ENCODE results near the gene TMBIM1. TPM values are rescaled to one million over a fixed set of nuclear protein-coding genes. Genes with fewer than 3 reads are reported as not detected.

The TMBIM1 gene
- total RNA-seq, 2 donors from 2014 or later: 273 to 375 TPM

- Histone ChIP-seq H3K9me3 (no peaks in the 10 kb centered on the region), H3K27me3 (no peaks in the 10 kb centered on the region), H3K4me3 (no peak overlapping the region), H3K9ac (ENCODE audit: low read depth in 2 of 2, low read length in 2 of 2) (no peak overlapping the region), H3K27ac (peak overlapping the region; percentile 67), H3K4me1 (peaks cover 27% of the 10 kb centered on the region), H3K36me3 (peaks cover 4% of the 10 kb centered on the region)
- no peak for TF ChIP-seq CTCF (IDR thresholded peaks at IDR 0.05)
- intact Hi-C loops (cut with DNase I): loop anchor here (5.0 kb wide), 1 partner anchor 43 kb away; the partner anchor contains the start of gene ARPC2
- no peak for DNase-seq
Observed at GRCh38 chr2:218260166-218260565, 32.1 kb downstream of the TMBIM1 start.

GRCh38 chr2:218259099-218259961 is 33.0 kb downstream of the TMBIM1 start:
- peak overlapping the region in 1 of 2 donors; percentile 58 for H3K9ac ChIP-seq (ENCODE audit: low read depth in 2 of 2, low read length in 2 of 2)
- intact Hi-C loops (cut with DNase I): loop anchor here (5.0 kb wide), 1 partner anchor 72 kb away; no protein-coding TSS in a partner anchor
- H3K27ac ChIP-seq: peak overlapping the region; percentile 67
- peaks cover 13% of the 10 kb centered on the region for H3K36me3 ChIP-seq
- no peak for DNase-seq
- H3K4me1 ChIP-seq: peaks cover 19% of the 10 kb centered on the region
- no peak overlapping the region for H3K4me3 ChIP-seq
- no peak for TF ChIP-seq CTCF (IDR thresholded peaks at IDR 0.05)
- H3K27me3 ChIP-seq: no peaks in the 10 kb centered on the region
- H3K9me3 ChIP-seq: no peaks in the 10 kb centered on the region

DNA sequence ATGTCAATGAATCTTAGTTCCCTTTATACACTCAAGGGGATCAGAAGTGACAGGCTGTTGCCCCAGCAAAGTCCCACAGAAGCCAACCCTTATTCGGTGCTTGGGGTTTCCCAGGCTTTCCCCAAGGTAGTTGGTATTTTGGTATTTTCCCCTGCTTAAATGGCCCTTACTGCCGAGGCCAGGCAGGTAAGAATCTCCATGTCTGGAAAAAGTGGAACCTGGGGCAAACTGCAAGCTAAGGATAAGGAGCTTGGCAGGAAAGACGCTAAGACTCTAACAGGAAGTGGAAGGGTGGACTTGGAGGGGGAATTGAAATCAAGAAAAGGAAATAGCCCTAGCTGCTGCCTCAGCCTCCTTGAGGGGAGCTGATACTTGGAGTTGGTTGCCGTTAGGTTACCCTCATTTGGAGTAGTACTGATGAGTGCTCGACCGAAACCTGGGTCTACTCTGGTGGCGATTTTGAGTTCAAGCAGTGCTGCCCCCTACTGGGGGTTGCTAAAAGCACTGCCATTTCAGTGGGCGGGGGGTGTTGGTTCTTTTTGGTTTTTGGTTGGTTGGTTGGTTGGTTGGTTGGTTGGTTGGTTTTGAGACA is 34.8 kb downstream of the TMBIM1 start:
- intact Hi-C loops (cut with DNase I): loop anchor here (5.0 kb wide), 1 partner anchor 70 kb away; no protein-coding TSS in a partner anchor
- H3K9me3 ChIP-seq: no peaks in the 10 kb centered on the region
- no peaks in the 10 kb centered on the region for H3K27me3 ChIP-seq
- H3K4me1 ChIP-seq: peaks cover 7% of the 10 kb centered on the region
- no peak overlapping the region for H3K9ac ChIP-seq (ENCODE audit: low read depth in 2 of 2, low read length in 2 of 2)
- no peak for DNase-seq
- no peak overlapping the region for H3K4me3 ChIP-seq
- H3K36me3 ChIP-seq: peaks cover 25% of the 10 kb centered on the region
- H3K27ac ChIP-seq: peak overlapping the region; percentile 11
- TF ChIP-seq CTCF (IDR thresholded peaks at IDR 0.05): no peak

DNA sequence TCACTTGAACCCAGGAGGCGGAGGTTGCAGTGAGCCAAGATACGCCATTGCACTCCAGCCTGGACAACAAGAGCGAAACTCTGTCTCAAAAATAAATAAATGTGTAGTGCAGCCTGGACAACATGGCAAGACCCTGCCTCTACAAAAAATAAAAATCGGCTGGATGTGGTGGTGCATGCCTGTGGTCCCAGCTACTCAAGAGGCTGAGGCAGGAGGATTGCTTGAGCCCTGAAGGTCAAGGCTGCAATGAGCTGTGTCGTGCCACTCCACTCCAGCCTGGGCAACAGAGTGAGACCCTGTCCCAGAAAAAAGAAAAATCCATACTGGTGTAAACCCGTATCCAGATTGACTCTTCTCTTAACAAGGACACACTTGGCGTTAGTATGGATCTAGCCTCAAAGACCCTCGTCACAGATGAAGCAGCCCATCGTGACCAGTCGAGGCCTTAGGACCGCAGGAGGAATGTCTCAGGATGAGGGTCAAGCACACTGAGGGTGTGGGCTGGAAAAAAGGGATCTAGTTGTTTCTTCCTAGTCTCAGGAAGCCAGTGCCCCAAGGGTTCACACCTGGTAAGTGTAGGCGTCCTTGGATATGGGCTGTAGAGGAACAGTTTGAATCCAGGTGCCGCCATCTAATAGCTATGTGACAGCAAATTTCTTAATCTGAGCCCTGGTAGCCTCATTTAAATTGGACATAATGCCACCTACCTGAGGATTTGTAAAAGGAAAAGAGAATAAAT is 35.5 kb downstream of the TMBIM1 start:
- H3K9me3 ChIP-seq: no peaks in the 10 kb centered on the region
- H3K27ac ChIP-seq: peak overlapping the region; percentile 11

More for the DNA sequence above, 35.5 kb downstream of the TMBIM1 start:
- Histone ChIP-seq H3K27me3 (no peaks in the 10 kb centered on the region), H3K4me1 (peaks cover 7% of the 10 kb centered on the region), H3K36me3 (peaks cover 31% of the 10 kb centered on the region), H3K9ac (ENCODE audit: low read depth in 2 of 2, low read length in 2 of 2) (no peak overlapping the region), H3K4me3 (no peak overlapping the region)
- no peak for DNase-seq
- intact Hi-C loops (cut with DNase I): loop anchor here (5.0 kb wide), 1 partner anchor 69 kb away; no protein-coding TSS in a partner anchor
- TF ChIP-seq CTCF (IDR thresholded peaks at IDR 0.05): no peak
